RPMI7951 (cell line): ENCODE data around the gene SPATS2. TPM values are rescaled to one million over a fixed set of nuclear protein-coding genes. Genes with fewer than 3 reads are reported as not detected.

Experiments used
- DNase-seq: peaks from one replicate; pipeline ENCODE4 v3.0.0-alpha.2; 2012; ENCODE audit warnings: low read depth
- total RNA-seq: library from RNA; depleted of rRNA; stranded (reverse); fragments of >200 nt; shearing (Covaris generic); gene quantifications from 2 replicates; pipeline ENCODE4 v1.2.3, GENCODE V29; 2014

The SPATS2 gene
- total RNA-seq, 1 experiment from 2014 or later: 17.7 TPM

DNA sequence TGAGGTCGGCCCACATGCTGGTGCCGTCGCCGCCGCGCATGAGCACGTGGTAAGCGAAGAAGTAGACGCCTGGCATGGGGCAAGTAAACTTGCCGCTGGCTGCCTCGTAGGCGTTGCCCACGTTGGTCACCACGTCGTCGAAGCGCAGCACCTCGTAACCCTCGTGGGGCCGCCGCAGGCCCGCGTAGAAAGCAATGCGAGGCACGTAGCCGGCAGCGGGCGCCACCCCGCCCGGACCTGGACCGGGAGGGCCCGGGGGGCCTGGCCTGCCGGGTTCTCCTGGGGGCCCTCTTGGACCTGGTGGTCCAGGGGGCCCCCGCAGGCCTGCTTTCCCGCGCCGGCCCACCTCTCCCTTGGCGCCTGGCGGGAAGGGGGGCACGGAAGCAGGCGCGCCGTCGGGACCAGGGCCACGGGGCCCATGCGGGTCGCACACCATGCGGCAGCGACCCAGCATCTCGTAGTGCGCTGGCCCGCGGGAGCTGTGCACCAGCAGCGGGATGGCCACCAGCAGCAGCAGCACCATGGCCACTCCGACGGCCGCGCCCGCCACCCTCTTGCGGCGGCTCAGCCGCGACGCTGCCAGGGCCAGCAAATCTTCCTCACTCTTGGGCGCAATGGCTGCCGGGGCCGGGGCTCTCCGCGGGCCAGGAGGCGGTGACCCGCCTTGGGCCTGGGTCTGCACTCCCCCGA is 31.2 kb upstream of the SPATS2 start:
- no peak for DNase-seq

DNA sequence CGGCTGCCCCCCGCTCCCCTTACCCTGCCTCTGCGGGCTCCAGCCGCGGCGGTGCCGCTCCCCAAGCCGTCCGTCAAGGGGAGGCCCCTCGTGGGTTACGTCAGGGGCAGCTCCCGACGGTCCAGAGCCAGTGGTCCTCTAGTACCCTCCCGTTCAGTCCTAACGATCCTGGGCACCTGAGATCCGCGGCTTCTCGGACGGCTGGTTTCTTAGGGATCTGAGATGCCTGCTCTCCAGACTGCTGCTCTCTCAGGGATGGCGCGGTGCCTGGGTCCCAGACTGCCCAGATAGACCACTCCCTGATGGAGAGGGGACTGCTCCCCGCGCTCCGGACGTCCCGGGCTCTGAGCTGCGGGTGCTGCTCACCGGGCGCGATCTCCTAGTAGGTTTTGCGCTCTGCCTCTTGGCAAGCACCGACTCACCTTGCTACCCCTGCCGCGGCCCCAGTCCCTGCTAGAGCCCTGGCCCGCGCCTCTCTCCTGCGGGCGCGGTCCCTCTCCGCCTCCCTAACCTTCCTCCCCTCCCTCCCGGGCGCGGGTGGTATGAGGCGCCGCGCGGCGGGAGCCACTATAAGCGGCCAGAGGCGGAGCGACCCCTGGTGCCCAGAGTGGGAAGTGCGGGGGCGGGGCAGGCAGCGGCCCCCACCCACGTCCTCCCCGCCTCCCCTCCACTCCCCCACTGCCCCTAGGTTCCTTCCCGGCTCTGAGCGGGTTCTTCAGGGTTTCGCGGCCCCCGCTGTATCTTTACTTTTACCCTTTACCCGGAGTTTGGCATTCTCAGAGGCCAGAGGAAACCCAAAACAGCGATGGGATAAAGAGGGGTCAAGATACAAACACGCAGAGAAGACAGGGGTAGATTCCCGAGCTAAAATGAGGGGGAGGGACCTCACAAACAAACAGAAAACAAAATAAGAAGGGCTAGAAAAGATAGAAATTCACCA is 30.3 kb upstream of the SPATS2 start, which contains the start of gene C1QL4:
TSS of gene C1QL4 (minus strand) at position 544 of the 940 bp plus-strand sequence. CDS start 711 bp downstream, outside the sequence.
- DNase-seq: peak; percentile 65

DNA sequence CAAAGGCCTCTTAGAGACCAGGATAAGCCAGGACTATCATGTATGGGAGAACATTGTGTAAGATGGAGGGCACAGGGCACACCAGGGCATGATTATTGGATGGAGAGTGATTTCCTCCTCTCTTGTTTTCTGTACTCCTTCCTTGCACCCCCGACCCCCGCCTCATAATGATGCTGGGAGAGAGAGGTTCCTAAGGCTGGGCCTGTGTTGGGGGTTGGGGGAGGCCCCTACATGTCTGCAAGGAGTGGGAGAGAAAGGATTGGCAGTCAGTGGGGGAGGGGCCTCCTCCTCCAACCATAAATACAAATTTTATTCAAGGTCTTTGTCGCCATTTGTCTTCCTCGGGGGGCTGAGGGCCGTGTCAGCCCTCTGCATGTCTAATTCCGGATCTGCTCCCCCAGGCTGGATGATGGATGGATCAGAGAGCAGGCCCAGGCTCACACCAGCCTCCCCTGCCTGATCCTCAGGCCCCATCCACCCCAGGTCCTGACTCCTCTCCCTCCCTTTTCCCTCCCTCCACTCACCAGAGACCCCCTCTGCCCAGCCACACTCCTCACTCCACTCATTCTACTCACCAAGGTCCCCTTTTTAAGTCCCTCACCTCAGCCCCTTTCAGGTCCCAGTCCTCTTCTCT is 28.3 kb upstream of the SPATS2 start:
- no peak for DNase-seq

DNA sequence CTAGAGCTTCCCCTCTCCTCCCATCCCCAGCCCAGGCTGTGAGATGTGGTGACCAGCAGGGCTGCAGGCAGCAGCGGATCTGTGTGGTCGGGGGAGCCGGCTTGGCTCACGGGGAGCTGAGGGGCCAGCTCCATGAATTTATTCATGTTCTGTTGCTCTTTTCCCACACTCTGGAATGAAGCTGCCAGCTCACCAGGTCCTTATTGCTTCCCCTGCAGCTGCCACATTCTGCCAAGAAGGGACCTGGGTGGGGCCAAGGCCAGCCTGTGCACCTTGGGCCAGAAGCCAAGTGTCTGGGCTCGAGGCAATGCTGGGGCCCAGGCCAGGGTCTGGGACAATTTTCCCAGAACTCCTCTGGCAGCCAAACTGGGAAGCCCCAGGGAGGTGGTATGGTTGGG is 27.8 kb upstream of the SPATS2 start:
- no peak for DNase-seq

DNA sequence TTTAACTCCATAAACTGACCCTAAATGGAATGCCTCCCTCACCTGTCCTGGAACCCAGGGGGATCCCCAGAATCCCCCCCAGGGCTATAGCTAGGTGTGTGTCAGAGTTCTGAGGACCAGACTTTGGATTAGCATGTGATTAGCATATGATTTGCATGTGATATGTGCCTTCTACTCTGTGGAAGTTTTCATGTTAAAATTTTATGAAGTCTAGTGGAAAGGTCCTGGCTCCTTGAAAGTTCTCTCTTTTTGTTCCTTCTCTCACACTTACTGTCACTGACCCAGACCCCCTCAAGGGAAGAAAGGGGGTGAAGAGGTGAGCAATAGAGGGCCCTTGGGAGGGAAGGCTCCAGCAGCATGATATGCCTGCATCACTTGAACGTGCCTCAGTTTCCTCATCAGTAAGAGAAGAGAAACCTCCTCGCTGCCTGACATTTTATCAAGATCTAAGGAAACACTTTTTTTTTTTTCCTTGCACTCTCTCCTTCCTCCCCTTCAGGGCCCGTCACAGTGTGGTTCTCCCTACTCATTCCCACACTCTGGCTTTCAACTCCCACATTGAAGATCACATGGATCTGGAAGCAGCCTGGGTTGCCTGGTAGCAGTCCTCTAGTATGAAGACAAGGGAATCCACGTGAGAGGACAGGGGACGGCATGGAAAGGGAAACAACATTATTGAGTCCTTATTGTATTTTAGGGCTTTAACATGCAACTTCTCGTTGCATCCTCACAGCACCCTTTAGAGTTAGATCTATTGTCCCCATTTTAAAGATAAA is 27.0 kb upstream of the SPATS2 start:
- DNase-seq: no peak

DNA sequence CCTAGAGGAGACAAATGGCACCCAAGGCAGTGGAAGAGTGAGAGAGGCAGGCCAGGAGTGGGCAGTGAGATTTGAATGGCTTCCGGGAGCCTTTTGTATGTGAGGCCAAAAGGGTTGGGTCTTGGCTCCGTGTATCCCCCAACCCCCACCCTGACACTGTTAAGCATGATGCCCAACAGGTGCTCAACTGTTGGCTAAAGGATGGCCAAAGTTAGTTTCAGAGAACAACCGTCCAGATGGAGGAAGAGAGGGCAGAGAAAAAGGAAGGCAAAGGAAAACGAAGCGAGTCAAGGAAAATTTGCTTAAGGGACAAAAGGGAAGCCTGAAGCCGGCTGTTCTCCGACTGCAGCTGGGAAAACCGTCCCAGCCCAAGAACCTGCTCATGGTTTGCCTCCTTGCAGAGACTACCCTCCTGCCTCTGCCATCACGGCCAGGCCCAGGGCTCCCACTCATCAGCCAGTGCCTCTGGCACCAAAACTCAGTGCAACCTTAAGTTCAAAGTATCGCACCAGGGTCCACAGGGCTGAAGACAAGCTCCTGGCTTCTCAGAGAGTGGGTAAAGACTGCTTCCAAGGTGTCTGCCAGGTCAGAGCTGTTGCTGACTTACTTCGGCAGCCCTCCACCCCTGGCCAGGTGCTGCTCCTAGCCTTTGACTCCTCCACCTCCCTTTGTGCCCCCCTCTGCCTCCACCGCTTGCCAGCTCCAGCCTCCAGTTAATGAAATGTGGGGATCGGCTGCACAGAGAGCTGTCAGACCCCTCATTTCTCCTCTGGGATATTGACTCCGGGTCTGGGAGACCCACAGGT is 26.1 kb upstream of the SPATS2 start:
- no peak for DNase-seq

DNA sequence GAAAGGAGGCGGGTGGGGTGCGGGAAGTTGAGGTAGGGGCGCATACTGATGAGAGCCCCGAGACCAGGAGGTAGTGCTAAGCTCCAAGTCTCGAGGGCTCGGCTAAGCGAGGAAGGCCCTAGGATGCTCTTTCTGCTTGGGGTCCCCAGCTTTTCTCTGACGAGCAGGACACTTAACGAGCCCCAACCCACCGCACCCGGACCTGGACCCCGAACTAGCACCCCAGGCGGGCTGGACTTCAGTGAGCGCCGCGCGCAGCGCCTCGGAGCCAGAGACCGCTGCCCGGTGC is 25.5 kb upstream of the SPATS2 start:
- DNase-seq: no peak

DNA sequence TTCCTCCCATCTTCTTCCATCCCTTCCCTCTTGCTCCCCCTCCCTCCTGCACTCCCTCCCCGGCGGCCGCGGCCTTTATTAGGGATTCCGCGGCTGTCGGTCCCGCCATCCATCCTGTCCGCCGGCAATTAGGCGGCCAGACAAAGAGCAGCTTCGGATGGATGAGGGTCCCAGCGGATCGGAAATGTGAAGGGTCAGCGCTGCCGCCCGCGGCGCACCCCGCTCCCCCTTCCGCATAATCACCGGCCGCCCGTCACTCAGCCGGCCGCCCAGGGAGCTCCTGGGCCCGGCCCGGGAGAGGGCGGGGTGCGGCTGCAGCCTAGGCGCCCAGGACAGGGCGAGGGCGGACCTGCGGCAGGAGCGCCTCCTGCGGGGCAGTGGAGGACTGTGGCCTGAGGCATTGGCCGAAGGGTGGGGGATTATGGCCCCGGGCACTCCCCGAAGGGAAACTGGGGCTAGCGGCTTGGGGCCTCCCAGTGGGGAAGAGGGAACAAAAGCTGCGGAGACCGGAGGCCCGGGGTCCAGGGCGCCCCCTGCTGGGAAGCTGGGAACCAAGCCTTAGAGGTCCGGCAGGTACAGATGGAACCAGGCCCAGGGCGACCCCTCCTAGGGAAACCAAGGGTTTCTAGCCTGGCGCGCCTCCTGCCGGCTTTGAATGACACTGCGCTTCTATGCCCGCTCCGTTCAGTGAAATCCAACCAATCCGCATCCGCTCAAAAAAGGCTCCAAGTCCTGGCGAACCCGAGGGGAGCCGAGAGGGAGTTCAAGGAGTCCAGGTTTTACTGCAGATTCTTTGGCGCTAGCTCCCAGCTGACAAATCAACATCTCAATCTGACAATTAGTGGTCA is 25.0 kb upstream of the SPATS2 start:
- peak; percentile 28 for DNase-seq

DNA sequence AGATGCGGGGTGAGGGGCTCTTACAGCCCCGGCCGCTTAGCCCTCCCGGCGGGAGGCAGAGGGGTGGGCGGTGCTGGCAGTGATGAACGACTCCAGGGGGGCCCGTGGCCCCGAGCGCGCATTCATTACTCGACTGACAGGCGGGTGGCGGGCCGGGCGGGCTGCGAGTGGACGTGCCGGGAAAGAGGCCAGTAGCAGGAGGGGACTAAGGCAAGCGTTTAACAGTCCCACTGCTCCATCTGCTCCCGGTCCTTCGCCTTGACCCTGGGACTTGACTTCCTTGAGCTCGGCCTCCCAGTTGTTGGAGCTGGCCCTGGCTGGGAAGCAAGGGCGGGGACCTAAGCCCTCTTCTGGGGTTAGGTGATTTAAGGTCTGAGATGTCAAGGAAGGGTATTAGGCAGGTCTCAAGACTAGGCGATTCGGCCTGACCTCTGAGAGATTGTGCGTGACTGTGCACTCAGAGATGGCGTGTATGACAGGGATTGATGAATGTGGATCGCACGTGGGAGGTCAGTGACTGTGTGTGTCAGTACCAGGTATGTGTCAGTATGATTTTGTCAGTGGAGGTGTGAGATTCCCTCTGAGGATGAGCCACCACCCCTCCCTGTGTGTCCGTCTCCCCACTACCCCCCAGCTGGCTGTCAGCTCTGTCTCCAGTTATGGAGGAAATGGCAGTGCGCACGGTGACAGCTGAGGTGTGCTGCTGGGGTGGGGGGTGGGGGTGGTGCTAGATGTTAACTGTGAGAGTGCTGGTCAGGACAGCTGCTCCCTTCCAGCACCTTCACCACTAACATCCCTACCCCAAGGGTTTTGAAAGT is 24.1 kb upstream of the SPATS2 start:
- no peak for DNase-seq

DNA sequence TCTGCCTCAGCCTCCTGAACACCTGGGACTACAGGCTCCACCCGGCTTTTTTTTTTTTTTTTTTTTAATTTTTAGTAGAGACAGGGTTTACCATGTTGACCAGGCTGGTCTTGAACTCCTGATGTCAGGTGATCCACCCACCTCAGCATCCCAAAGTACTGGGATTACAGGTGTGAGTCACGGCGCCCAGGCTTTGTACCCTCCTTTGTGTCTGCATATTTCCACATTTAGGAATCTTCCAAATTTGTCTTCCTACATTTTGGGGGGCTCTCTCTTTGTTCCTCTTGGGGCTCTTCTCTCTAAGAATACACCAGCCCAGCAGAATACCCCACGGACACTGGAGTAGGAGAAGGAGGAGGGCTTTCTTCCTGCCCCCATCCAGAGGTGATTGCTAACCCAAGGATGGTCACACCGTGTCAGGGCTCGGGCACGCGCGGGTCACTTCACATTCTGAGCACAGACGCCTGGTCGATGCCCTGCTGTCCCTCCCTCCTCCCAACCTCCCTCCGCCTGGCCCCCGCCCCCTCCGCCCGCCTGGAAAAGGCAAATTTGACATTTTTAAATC is 22.7 kb upstream of the SPATS2 start:
- no peak for DNase-seq

DNA sequence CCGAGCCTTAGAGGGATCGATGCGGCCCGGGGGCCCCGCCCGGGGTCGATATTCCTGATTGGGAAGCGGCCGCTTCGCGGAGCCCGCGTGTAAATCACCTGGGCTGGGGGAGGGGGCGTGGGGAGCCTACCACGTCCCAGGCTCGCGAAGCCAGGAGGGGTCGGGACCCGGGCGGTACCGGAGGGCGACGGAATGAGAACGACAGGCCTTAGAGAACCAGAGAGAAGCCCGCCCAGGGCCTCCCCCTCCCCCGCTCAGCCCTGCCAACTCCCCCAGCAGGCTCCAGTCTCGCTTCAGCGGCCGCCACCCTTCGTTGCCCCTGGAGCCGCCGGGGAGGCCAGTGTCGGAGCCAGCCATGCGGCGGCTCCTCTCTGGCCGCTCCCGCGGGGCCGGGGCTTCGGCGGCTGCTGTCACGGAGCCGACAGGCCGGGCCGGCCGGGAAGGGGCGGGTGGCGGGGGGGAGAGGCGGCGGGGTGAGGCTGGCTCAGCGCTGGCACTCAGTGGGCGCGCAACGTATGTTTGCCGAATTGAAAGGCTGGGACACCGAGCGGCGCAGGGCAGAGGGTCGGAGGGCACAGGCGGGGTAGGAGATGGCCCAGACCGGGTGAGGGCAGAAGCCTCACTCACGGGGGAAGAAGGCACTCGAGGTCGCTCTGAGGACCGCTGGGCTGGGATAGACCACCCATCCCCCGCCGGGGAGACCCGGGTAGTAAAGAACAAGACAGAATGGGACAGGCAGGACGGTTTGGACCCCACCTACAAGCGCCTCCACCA is 22.0 kb upstream of the SPATS2 start:
- no peak for DNase-seq

DNA sequence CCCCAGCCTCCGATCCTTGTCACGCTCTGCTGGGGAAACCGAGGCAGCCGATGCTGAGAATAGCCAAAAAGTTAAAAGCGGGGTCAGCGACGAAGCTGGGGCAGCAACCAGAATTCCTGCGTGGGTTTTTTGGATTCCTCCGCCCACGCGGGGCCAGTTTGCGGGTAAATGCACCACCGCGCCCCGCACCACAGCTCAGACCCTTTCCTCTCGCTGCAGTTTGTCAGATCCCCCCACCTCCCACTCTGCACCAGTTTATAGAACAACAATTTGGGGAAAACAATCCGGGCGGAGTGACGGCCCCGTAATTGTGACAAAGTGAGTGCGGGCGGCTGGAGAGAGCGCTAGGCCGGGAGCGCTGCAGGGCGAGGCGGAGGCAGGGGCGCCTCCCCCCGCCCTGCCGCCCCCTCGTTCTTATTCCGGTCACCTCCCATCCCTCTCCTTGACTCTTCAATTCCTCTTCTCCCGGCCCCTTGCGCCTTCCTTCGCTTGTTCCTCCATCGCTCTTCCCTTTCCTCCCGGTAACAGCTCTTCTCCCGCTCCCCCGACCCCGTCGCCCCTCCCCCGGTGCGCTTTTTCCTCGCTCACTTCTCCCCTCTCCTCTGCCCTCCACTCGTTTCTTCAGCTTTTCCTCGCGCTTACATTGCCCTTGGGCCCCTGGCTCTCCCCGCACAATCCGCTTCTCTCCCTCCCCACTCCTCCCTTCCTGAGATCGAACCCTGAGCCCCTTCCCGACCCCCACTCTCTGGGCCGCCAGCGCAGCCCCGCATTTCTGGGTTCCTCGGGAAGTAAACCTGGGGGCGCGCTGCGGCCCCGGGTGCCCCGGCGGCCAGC is 21.2 kb upstream of the SPATS2 start:
- no peak for DNase-seq

DNA sequence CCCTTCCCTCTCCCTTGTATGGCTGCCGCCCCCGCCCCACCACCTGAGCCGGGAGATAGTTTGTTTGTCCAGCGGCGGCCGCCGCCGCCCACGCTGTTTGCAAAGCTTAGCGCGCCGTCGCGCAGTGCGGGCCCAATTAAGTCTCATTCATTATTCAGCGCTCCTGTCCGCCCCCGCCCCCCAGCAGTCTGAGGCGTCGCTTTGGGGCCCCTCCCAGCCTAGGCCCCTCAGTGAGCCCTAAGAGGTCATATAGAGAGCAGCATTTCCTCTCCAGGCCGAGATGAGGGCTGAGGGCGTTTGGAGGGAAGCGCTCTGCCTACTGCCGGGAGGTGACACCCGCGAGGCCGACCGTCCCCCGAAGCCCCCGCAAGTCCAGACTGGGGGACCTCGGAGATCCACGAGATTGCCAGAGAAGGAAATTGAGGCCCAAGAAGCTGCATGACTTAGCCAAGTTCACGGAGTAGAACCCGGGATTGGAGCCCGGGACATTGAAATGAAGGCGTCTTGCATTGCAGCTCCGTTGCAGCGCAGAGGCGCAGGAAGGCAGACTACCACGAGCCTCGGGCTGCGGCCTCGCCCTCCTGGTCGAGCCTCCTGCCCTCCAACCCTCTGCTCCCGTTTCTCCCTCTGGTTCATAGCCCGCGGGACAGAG is 20.5 kb upstream of the SPATS2 start, which contains the start of gene DNAJC22:
TSS of gene DNAJC22 (plus strand) at position 230 of the 652 bp plus-strand sequence. CDS start 1,985 bp downstream, outside the sequence.
- DNase-seq: no peak

DNA sequence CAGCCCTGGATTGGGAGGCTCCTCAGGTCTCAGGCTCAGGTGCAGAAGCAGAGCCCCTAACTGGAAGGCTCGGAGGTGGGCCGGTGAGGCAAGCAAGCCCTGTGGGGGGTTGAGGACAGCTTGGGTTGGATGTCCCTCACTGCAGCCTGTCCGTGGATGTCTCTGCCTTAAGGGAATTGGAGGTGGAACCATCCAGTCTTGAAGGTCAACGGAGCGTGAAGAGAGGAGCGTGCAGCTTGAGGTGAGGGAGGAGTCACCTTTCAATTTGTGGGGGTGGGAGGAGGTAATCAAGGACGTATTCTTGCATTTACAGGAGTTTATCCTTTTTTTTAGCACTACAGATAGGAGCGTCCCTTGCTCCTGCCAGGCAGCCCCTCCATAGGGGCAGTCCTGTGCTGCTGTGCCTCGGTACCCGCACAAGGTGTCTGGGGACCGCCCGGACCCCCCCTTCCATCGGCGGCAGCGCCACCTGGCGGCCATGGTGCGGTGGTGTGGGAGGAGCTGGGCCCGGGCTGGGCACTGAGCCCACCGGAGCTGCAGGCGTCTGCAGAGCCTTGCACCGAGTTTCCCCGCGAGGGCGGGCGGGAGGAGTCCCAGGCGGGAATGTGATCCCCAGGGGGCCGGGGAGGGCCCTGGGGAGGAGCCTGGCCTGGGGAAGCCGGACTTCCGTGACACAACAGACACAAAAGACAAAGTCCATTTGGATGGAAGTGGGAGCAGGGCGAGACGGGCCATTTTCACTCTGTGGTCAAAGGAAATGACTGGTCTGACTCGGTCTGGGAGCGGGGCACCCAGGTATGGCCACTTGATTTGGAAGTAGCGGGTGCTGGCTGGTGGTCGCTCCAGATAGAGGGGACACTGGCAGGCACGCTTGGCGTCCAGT is 19.7 kb upstream of the SPATS2 start:
- DNase-seq: peak; percentile 91

DNA sequence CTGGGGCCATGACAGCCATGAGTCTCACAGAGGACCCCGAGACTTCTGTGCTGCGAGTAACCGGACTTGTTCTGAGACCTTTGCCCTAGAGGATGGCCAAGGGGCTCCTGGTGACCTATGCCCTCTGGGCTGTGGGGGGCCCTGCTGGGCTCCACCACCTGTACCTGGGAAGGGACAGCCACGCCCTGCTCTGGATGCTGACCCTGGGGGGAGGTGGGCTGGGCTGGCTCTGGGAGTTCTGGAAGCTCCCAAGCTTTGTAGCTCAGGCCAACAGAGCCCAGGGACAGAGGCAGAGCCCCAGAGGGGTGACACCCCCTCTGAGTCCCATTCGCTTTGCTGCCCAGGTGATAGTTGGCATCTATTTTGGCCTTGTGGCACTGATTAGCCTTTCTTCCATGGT is 18.5 kb upstream of the SPATS2 start:
- no peak for DNase-seq
